GM12878 (cell line): Measurements from ENCODE around the gene DTX1.

Experiments used
- CTCF ChIP-seq, 3 experiments: IDR thresholded peaks in 2 of 3; conservative IDR thresholded peaks in 1 of 3; 2 replicates each; pipeline ENCODE4 v1.5.1; 2011; ENCODE audit warnings: low read depth in 3 of 3, low read length in 3 of 3, mild to moderate bottlenecking in 3 of 3, control low read depth in 2 of 3, moderate library complexity in 2 of 3, inconsistent platforms in 1 of 3, mixed read lengths in 1 of 3; ENCODE audit not compliant: control insufficient read depth in 2 of 3, insufficient read depth in 1 of 3; ENCODE audit errors: extremely low read depth in 1 of 3
- EP300 ChIP-seq, 2 experiments: fragments of 150-350 bp in 1 of 2; IDR thresholded peaks; 2 replicates each; pipeline ENCODE4 v1.6.1; 2011 to 2012; ENCODE audit warnings: low read depth in 2 of 2, low read length in 2 of 2, borderline replicate concordance in 1 of 2, improper control_type of control experiment in 1 of 2, inconsistent platforms in 1 of 2; ENCODE audit not compliant: control insufficient read depth in 1 of 2
- HDAC2 ChIP-seq: fragments of 200-600 bp; sonication (generic); IDR thresholded peaks from 2 replicates; pipeline ENCODE4 v1.6.1; 2017
- HDAC6 ChIP-seq: fragments of 200-600 bp; sonication (generic); IDR thresholded peaks from one replicate; pipeline ENCODE4 v1.8.0; 2017; ENCODE audit warnings: antibody characterized with exemption; ENCODE audit not compliant: unreplicated experiment
- NFYB ChIP-seq: IDR thresholded peaks from 2 replicates; pipeline ENCODE4 v1.6.1; 2011; ENCODE audit warnings: low read depth, mild to moderate bottlenecking, low read length, improper control_type of control experiment, moderate library complexity; ENCODE audit not compliant: insufficient read depth
- NR2F1 ChIP-seq: fragments of 450-650 bp; conservative IDR thresholded peaks from 2 replicates; pipeline ENCODE4 v1.6.1; 2017; ENCODE audit warnings: mild to moderate bottlenecking
- POLR2A ChIP-seq: IDR thresholded peaks from 2 replicates; pipeline ENCODE4 v1.6.1; 2011; ENCODE audit warnings: low read depth, mild to moderate bottlenecking, low read length
- RUNX3 ChIP-seq: IDR thresholded peaks from 2 replicates; pipeline ENCODE4 v1.6.1; 2012; ENCODE audit warnings: low read length, inconsistent platforms
- SIN3A ChIP-seq: IDR thresholded peaks from 2 replicates; pipeline ENCODE4 v1.6.1; 2012; ENCODE audit warnings: low read depth, low read length, improper control_type of control experiment
- SIX5 ChIP-seq: IDR thresholded peaks from 2 replicates; pipeline ENCODE4 v1.6.1; 2011; ENCODE audit warnings: mild to moderate bottlenecking, low read depth, low read length, moderate library complexity; ENCODE audit not compliant: severe bottlenecking
- SREBF2 ChIP-seq: IDR thresholded peaks from 2 replicates; pipeline ENCODE4 v1.6.1; 2012; ENCODE audit warnings: mild to moderate bottlenecking, low read length

DNA sequence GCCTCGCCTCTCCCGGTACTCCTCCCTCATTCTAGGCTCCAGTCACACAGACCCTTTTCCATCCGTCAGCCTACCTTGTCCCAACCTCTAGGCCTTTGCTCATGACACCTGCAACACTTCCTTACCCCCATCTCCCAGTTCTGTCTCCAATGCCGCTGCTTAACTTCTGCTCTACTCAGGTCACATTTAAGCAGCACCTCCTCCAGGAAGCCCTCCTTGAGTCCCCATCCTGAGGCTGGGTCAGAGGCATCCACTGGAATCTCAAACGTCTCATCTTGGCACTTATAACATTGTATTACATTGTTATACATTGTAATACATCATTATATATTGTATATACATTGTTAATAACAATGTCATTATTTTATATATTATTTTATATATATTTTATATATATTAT is 46.3 kb downstream of the DTX1 start:
- TF ChIP-seq NFYB = no peak
- no peak for TF ChIP-seq CTCF (IDR thresholded peaks at IDR 0.05 in 2 of 3, conservative IDR thresholded peaks at IDR 0.05 in 1 of 3; ENCODE audit: control insufficient read depth in 2 of 3, extremely low read depth in 1 of 3, insufficient read depth in 1 of 3, low read depth in 3 of 3, low read length in 3 of 3)
- TF ChIP-seq SREBF2 = no peak
- no peak for TF ChIP-seq SIN3A
- no peak for TF ChIP-seq POLR2A
- TF ChIP-seq RUNX3 = no peak
- no peak for TF ChIP-seq HDAC6
- no peak for TF ChIP-seq NR2F1
- TF ChIP-seq EP300 (IDR thresholded peaks at IDR 0.05; ENCODE audit: borderline replicate concordance in 1 of 2, control insufficient read depth in 1 of 2, low read depth in 2 of 2, low read length in 2 of 2) = no peak
- TF ChIP-seq SIX5 = no peak
- no peak for TF ChIP-seq HDAC2
